ENCODE results near the gene BOK.

DNA sequence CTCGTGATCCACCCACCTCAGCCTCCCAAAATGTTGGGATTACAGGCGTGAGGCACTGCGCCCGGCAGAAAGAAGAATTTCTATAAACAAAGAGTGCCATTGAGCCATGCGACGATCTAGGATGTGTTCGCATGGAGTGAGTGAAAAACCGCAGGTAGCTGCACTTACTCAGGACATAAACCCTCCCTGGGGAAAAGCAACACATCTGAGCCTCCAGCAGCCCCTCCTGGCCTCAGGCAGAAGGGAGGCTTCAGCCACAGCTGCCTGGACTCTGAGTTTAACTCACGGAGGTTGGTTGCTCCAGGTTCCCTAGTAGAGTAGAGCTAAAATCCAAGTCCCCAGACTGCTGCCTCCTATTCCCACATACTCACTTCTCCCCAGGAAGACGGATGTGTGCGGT is 38.9 kb upstream of the BOK start:
- TF ChIP-seq, protein P1, sequence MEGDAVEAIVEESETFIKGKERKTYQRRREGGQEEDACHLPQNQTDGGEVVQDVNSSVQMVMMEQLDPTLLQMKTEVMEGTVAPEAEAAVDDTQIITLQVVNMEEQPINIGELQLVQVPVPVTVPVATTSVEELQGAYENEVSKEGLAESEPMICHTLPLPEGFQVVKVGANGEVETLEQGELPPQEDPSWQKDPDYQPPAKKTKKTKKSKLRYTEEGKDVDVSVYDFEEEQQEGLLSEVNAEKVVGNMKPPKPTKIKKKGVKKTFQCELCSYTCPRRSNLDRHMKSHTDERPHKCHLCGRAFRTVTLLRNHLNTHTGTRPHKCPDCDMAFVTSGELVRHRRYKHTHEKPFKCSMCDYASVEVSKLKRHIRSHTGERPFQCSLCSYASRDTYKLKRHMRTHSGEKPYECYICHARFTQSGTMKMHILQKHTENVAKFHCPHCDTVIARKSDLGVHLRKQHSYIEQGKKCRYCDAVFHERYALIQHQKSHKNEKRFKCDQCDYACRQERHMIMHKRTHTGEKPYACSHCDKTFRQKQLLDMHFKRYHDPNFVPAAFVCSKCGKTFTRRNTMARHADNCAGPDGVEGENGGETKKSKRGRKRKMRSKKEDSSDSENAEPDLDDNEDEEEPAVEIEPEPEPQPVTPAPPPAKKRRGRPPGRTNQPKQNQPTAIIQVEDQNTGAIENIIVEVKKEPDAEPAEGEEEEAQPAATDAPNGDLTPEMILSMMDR (conservative IDR thresholded peaks at IDR 0.05; ENCODE audit: low read depth, low read length) = no peak
- TF ChIP-seq EZH2 (IDR thresholded peaks at IDR 0.05; ENCODE audit: low read length, unreplicated experiment) = no peak
- no peak for TF ChIP-seq EZH2phosphoT487 (IDR thresholded peaks at IDR 0.05; ENCODE audit: borderline replicate concordance, low read length)

Measured in PC-3 (cell line).